Type B pancreatic cell (in vitro differentiated cells): ENCODE results near the gene STK4. TPM values are rescaled to one million over a fixed set of nuclear protein-coding genes. Genes with fewer than 3 reads are reported as not detected.

ENCODE experiments used
- DNase-seq: peaks from one replicate; pipeline ENCODE4 v3.0.0; 2021; ENCODE audit warnings: mixed read lengths; ENCODE audit not compliant: unreplicated experiment; ENCODE audit errors: extremely low spot score
- H3K27ac Mint-ChIP-seq: 2 replicates; pipeline ENCODE4 v1.8.0; 2021; ENCODE audit warnings: mild to moderate bottlenecking, mixed read lengths
- H3K27me3 Mint-ChIP-seq: 2 replicates; pipeline ENCODE4 v1.8.0; 2021; ENCODE audit warnings: mixed read lengths
- H3K36me3 Mint-ChIP-seq: 2 replicates; pipeline ENCODE4 v1.8.0; 2021; ENCODE audit warnings: mixed read lengths
- H3K4me1 Mint-ChIP-seq: one replicate; pipeline ENCODE4 v1.8.0; 2021; ENCODE audit warnings: mixed read lengths; ENCODE audit not compliant: unreplicated experiment
- H3K4me3 Mint-ChIP-seq: 2 replicates; pipeline ENCODE4 v1.8.0; 2021; ENCODE audit warnings: mild to moderate bottlenecking, mixed read lengths
- H3K9me3 Mint-ChIP-seq: 2 replicates; pipeline ENCODE4 v1.8.0; 2021; ENCODE audit warnings: mixed read lengths
- CTCF ChIP-seq: fragments of 200-600 bp; sonication (generic); conservative IDR thresholded peaks from 2 replicates; pipeline ENCODE4 v1.5.0; 2021; ENCODE audit warnings: antibody characterized with exemption, mild to moderate bottlenecking
- total RNA-seq: library from RNA; stranded (reverse); gene quantifications from 2 replicates; pipeline ENCODE4 v1.2.1, GENCODE V29; 2021; ENCODE audit warnings: low replicate concordance

STK4 gene
- total RNA-seq, 1 donor from 2014 or later: 32.6 TPM

GRCh38 chr20:45016089-45016671, 49.9 kb downstream of the STK4 start:
- Mint-ChIP-seq H3K27ac (peak overlapping the region; percentile 3), H3K36me3 (peaks cover 9% of the 10 kb centered on the region)

GRCh38 chr20:45017281-45017680, 51.0 kb downstream of the STK4 start:
- H3K27me3 Mint-ChIP-seq: no peaks in the 10 kb centered on the region
- no peak for TF ChIP-seq CTCF
- no peaks in the 10 kb centered on the region for H3K9me3 Mint-ChIP-seq
- no peak for DNase-seq
- peaks cover 35% of the 10 kb centered on the region for H3K4me1 Mint-ChIP-seq
- no peak overlapping the region for H3K27ac Mint-ChIP-seq
- H3K36me3 Mint-ChIP-seq: peaks cover 9% of the 10 kb centered on the region
- no peak overlapping the region for H3K4me3 Mint-ChIP-seq

More at GRCh38 chr20:45016089-45016671, 49.9 kb downstream of the STK4 start:
- TF ChIP-seq CTCF: no peak
- H3K9me3 Mint-ChIP-seq: no peaks in the 10 kb centered on the region
- no peaks in the 10 kb centered on the region for H3K27me3 Mint-ChIP-seq
- H3K4me1 Mint-ChIP-seq: peaks cover 36% of the 10 kb centered on the region
- H3K4me3 Mint-ChIP-seq: no peak overlapping the region
- DNase-seq: no peak

GRCh38 chr20:45017857-45018256, 51.5 kb downstream of the STK4 start:
- Mint-ChIP-seq H3K9me3 (no peaks in the 10 kb centered on the region), H3K4me3 (no peak overlapping the region), H3K36me3 (peaks cover 9% of the 10 kb centered on the region), H3K27ac (no peak overlapping the region), H3K27me3 (no peaks in the 10 kb centered on the region), H3K4me1 (peaks cover 35% of the 10 kb centered on the region)
- DNase-seq: no peak
- no peak for TF ChIP-seq CTCF

GRCh38 chr20:45019027-45019761, 52.9 kb downstream of the STK4 start:
- peaks cover 9% of the 10 kb centered on the region for H3K36me3 Mint-ChIP-seq
- TF ChIP-seq CTCF: no peak
- H3K4me3 Mint-ChIP-seq: no peak overlapping the region
- peaks cover 35% of the 10 kb centered on the region for H3K4me1 Mint-ChIP-seq
- H3K27ac Mint-ChIP-seq: no peak overlapping the region
- no peaks in the 10 kb centered on the region for H3K9me3 Mint-ChIP-seq
- H3K27me3 Mint-ChIP-seq: no peaks in the 10 kb centered on the region
- DNase-seq: no peak

GRCh38 chr20:45019762-45020123, 53.4 kb downstream of the STK4 start:
- Mint-ChIP-seq H3K9me3 (no peaks in the 10 kb centered on the region), H3K36me3 (peaks cover 9% of the 10 kb centered on the region)

More at GRCh38 chr20:45019762-45020123, 53.4 kb downstream of the STK4 start:
- Mint-ChIP-seq H3K4me3 (no peak overlapping the region), H3K4me1 (peaks cover 33% of the 10 kb centered on the region), H3K27ac (no peak overlapping the region), H3K27me3 (no peaks in the 10 kb centered on the region)
- no peak for TF ChIP-seq CTCF
- no peak for DNase-seq
